Measurements from ENCODE around the gene PKDCC.
"Not testable (repeated sequence)": the region's sequence is repeated elsewhere in the genome, so short reads cannot be mapped to it uniquely, and the experiment has no call there.

Gene PKDCC

DNA sequence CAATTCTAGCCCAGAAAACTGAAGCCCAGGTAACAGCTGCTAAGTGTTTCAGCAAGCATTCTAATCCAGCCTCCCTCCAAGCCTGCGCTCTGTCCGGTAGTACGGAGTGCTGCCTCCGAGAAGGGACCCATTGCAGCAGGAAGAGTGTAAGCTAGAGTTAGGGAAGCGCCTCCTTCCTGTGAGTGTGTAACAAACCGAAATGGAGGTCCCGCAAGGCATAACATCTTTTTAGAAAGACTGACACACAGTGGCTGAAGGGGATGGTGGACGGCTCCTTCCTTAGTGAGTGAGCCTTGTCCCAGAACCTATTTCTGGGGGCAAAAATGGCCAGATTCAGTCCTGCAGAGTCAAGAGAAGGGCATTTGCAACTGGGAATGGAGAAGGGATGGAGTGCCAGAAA lies 12.2 kb downstream of the PKDCC start:
- TF ChIP-seq, protein P1, sequence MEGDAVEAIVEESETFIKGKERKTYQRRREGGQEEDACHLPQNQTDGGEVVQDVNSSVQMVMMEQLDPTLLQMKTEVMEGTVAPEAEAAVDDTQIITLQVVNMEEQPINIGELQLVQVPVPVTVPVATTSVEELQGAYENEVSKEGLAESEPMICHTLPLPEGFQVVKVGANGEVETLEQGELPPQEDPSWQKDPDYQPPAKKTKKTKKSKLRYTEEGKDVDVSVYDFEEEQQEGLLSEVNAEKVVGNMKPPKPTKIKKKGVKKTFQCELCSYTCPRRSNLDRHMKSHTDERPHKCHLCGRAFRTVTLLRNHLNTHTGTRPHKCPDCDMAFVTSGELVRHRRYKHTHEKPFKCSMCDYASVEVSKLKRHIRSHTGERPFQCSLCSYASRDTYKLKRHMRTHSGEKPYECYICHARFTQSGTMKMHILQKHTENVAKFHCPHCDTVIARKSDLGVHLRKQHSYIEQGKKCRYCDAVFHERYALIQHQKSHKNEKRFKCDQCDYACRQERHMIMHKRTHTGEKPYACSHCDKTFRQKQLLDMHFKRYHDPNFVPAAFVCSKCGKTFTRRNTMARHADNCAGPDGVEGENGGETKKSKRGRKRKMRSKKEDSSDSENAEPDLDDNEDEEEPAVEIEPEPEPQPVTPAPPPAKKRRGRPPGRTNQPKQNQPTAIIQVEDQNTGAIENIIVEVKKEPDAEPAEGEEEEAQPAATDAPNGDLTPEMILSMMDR (IDR thresholded peaks at IDR 0.05; ENCODE audit: insufficient read depth, low read length, missing control alignments), result no peak
- ChIA-PET POLR2A (no interaction called here), CTCF (interaction anchor here (0.7 to 1.4 kb wide), 2 partner anchors 190 to 192 kb away, joined by 3 to 5 read pairs; no protein-coding TSS in a partner anchor)
- no peak overlapping the region for H3K4me3 ChIP-seq (ENCODE audit: low read depth, low read length)
- DNase-seq (ENCODE audit: low read depth, low spot score), result no peak

DNA sequence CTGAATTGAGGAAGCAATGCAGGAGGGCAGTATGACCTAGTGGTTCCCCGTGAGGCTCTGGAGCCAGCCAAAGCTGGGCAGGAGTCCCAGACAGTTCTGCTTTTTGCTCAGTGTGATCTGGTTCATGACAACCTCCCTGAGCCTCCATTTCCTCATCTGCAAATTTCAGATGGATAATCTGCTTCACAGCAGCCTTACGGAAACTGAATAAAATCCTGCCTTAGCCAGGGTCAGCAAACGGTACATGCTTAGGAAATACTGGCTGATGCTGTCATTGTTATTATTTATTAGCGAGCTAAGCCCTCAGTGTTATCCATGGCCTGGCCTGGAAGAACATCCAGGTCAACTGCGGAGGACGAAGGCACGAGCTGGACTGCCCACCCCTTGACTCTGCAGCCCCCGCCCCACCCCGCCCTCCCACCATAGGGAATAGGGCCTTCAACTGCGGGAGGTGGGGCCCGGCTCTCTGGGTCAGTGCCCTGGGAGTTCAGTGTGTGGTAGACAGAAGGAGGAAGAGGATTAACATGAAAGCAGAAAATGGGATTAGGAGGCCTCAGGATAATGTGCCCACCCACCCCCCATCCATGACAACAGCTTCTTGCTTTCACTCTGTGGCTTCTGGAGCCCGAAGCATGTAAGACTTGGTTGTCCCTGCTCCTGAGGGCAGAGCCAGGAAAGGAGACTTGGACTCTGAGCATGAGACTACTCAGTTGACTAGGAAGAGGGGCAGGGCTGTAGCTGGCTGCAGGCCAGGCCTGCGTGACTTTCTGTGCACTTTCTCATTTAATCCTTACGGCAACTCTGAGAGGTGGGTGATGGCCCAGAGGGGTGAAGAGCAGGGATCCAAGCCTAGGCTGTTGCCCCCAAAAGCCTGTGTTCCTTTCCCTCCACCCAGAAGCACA lies 13.1 kb downstream of the PKDCC start:
- TF ChIP-seq, protein P1 (IDR thresholded peaks at IDR 0.05; ENCODE audit: insufficient read depth, low read length, missing control alignments), result no peak
- POLR2A ChIA-PET, result no interaction called here
- no peak overlapping the region for H3K4me3 ChIP-seq (ENCODE audit: low read depth, low read length)
- CTCF ChIA-PET, result interaction anchor here (6.6 kb wide), 1 partner anchor 190 kb away, joined by 40 read pairs; no protein-coding TSS in a partner anchor
- no peak for DNase-seq (ENCODE audit: low read depth, low spot score)

DNA sequence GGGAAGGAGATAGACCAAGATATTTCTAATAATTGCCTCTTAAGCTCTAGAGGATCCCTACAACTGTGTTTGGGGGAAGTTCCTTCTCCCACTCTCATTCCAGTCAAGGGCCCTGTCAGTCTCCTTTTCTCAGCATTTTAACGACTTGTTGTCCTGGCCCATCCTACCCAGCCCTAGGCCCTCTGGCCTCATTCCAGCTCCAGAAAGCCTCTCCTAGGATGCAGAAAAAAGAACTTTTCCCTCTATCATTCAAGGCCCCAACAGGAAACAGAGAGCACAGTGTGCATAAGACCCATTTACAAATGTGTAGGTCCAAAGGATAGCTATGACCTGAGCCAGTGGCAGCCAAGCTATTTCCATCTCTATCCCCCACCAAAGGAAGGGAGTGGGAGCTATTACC lies 14.0 kb downstream of the PKDCC start:
- TF ChIP-seq, protein P1 (IDR thresholded peaks at IDR 0.05; ENCODE audit: insufficient read depth, low read length, missing control alignments), result no peak
- H3K4me3 ChIP-seq (ENCODE audit: low read depth, low read length), result no peak overlapping the region
- DNase-seq (ENCODE audit: low read depth, low spot score), result no peak
- ChIA-PET CTCF (interaction anchor here (1.1 to 6.6 kb wide), 6 partner anchors 8 to 191 kb away, joined by 3 to 40 read pairs (median 4); no protein-coding TSS in a partner anchor), POLR2A (no interaction called here)

DNA sequence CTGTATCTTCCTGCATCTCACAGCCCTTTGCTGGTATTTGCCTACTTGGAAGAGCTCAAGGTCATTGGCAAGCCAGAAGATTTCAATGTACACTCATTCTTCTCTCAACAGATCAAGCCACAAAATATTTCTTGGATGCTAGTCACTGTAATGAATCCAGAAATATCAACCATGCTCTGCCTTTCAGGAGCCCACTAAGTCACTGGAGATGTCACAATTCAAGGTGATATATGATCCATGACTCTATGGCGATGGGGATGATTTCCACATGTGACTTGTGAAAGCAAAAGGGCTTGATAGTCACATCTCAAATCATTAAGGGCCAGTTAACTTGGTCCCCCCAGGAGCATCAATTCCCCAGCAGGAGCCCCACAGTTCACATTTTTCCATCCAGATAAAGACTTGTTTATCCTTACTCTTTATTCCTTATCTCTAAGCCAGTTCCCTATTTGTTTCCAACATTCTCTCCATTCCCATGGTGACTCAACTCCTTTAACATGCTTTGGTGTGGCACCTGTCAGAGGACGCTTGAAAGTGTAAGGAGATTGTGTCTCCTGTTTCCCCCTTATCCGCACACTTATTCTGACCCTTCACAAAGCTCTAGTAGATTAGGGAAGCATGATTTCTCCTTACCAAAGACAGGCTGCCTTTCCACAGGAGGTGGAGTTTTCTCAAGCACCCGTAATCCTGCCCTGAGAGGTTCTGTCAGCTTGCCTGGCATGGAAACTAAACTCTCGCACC lies 15.8 kb downstream of the PKDCC start:
- ChIA-PET CTCF (interaction anchor here (0.7 to 6.6 kb wide), 6 partner anchors 10 to 211 kb away, joined by 3 to 40 read pairs (median 5); no protein-coding TSS in a partner anchor), POLR2A (interaction anchor here (0.9 kb wide), 1 partner anchor 98 kb away, joined by 3 read pairs; no protein-coding TSS in a partner anchor)
- no peak overlapping the region for H3K4me3 ChIP-seq (ENCODE audit: low read depth, low read length)
- TF ChIP-seq, protein P1 (IDR thresholded peaks at IDR 0.05; ENCODE audit: insufficient read depth, low read length, missing control alignments), result no peak
- peak; percentile 55 for DNase-seq (ENCODE audit: low read depth, low spot score)

DNA sequence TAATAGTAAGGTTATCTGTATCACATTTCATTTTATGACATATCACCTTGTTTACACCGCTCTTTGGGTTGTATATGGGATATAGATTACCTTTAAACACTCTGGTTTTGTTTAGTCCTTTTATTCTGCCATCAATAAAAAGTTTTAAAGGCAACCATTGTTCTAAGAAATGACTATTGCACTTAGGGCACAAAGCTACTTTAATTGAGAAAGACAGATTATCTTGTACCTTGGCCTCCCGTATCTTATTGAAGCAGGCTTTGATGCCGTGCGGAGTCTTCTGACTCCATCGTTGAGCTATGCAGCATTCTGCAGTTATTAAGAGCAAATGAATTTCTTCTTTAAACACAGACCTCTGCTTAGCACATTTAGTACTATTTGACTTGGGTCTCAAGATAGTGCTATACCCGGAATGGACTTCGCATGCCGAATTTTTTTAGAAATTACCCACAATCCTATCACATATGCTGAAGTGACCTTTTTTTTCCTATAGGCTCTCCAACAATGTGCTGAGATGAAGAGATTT lies 16.7 kb downstream of the PKDCC start:
- H3K4me3 ChIP-seq (ENCODE audit: low read depth, low read length), result no peak overlapping the region
- TF ChIP-seq, protein P1 (IDR thresholded peaks at IDR 0.05; ENCODE audit: insufficient read depth, low read length, missing control alignments), result no peak
- CTCF ChIA-PET, result interaction anchor here (1.4 to 6.6 kb wide), 2 partner anchors 194 to 210 kb away, joined by 5 to 40 read pairs; no protein-coding TSS in a partner anchor
- DNase-seq (ENCODE audit: low read depth, low spot score), result peak; percentile 64
- POLR2A ChIA-PET, result no interaction called here

DNA sequence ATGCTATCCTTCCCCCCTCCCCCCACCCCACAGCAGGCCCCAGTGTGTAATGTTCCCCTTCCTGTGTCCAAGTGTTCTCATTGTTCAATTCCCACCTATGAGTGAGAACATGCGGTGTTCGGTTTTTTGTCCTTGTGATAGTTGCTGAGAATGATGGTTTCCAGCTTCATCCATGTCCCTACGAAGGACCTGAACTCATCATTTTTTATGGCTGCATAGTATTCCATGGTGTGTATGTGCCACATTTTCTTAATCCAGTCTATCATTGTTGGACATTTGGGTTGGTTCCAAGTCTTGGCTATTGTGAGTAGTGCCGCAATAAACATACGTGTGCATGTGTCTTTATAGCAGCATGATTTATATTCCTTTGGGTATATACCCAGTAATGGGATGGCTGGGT lies 17.9 kb downstream of the PKDCC start:
- POLR2A ChIA-PET; DNase-seq (ENCODE audit: low read depth, low spot score); H3K4me3 ChIP-seq (ENCODE audit: low read depth, low read length): not testable (repeated sequence)
- CTCF ChIA-PET, result interaction anchor here (6.6 kb wide), 1 partner anchor 195 kb away, joined by 40 read pairs; no protein-coding TSS in a partner anchor

DNA sequence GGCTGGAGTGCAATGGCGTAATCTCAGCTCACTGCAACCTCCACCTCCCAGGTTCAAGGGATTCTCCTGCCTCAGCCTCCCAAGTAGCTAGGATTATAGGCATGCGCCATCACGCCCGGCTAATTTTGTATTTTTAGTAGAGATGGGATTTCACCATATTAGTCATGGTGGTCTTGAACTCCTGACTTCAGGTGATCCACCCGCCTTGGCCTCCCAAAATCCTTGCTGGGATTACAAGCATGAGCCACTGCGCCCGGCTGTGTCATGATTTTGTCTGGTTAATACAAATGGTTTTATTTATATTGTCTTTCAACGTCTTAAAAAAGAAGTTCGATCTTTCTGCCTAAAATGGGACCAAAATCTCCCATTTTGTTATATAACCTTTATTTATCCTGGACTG lies 19.2 kb downstream of the PKDCC start:
- POLR2A ChIA-PET; DNase-seq (ENCODE audit: low read depth, low spot score); H3K4me3 ChIP-seq (ENCODE audit: low read depth, low read length): not testable (repeated sequence)
- CTCF ChIA-PET, result interaction anchor here (6.6 to 10.6 kb wide), 3 partner anchors 19 to 197 kb away, joined by 40 to 108 read pairs (median 80); no protein-coding TSS in a partner anchor

All from AG04449 (cell line).